HAP-1 (cell line): ENCODE results near the gene DIAPH3.

ENCODE experiments used
- DNase-seq, 2 experiments: peaks; one replicate each; pipeline ENCODE4 v3.0.0-alpha.2; 2016 to 2020; ENCODE audit warnings: low spot score in 2 of 2
- H3K27me3 ChIP-seq: fragments of 250-450 bp; sonication (Bioruptor Pico); 2 replicates; pipeline ENCODE4 v1.5.1; 2020; ENCODE audit warnings: low read depth, mild to moderate bottlenecking, moderate library complexity
- H3K36me3 ChIP-seq: fragments of 250-450 bp; sonication (Bioruptor Pico); replicated peaks from 2 replicates; pipeline ENCODE4 v1.5.1; 2020; ENCODE audit warnings: mild to moderate bottlenecking
- H3K4me1 ChIP-seq: fragments of 250-450 bp; sonication (Bioruptor Pico); 2 replicates; pipeline ENCODE4 v1.5.1; 2020; ENCODE audit warnings: mild to moderate bottlenecking
- H3K4me3 ChIP-seq: fragments of 250-450 bp; sonication (Bioruptor Pico); 2 replicates; pipeline ENCODE4 v1.5.1; 2020; ENCODE audit warnings: mild to moderate bottlenecking, moderate library complexity
- H3K9me3 ChIP-seq: fragments of 250-450 bp; sonication (Bioruptor Pico); 2 replicates; pipeline ENCODE4 v1.5.1; 2020; ENCODE audit warnings: mild to moderate bottlenecking, moderate library complexity
- in situ Hi-C: fragments of 300-500 bp; cut with MboI; formaldehyde crosslinking; loops from 3 replicates; pipeline ENCODE4 v1.14.3; 2020; ENCODE audit warnings: low sequenced_read_pairs, inconsistent platforms, mixed read lengths

The DIAPH3 gene

DNA sequence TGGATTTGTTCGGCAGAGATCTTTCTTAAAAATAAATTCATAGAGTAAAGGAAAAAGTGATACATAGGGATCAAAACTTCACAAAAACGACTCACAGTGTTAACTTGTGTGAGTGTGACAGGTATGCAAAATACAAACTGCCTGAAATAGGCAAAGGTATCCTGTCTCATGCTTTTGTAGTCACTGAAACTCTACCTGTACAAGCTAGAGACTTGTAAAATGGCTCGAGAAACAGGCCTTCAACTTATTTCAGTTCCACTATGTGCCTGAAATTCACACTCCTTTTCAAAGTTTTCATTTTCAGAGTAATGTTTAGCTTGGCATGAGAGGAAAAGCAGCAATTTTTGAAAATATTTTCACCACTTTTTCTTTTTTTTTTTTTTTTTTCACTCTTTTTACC lies 290.4 kb downstream of the DIAPH3 start:
- DNase-seq = no peak
- no peaks in the 10 kb centered on the region for H3K4me1 ChIP-seq
- H3K27me3 ChIP-seq = no peaks in the 10 kb centered on the region
- no peak overlapping the region for H3K4me3 ChIP-seq
- H3K9me3 ChIP-seq = no peaks in the 10 kb centered on the region
- in situ Hi-C loops = no loop called here
- 0 out of 2 replicates have a peak, but pooled peaks cover 6% of the 10 kb centered on the region for H3K36me3 ChIP-seq

DNA sequence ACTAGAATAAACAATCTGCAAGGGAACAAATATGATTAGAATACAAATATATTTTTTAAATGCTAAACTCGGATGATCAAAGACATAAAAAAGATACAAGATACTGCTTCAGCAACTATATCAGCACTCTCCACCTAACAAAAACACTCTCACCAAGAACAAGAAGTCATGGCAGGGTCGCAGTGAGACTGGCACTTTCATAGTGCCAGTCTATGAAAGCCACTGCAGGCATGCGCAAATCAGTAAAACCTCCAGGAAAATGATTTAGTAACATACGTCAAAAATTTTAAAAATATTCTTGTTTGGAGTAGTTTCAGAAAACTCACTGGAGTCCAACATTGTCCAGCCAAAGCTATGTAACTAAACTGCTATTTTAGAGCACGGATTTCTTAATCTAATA lies 295.9 kb downstream of the DIAPH3 start:
- peaks cover 9% of the 10 kb centered on the region for H3K4me1 ChIP-seq
- no peaks in the 10 kb centered on the region for H3K27me3 ChIP-seq
- no peak for DNase-seq
- no peak overlapping the region for H3K4me3 ChIP-seq
- in situ Hi-C loops = no loop called here
- H3K9me3 ChIP-seq = no peaks in the 10 kb centered on the region
- H3K36me3 ChIP-seq = no peaks in the 10 kb centered on the region

DNA sequence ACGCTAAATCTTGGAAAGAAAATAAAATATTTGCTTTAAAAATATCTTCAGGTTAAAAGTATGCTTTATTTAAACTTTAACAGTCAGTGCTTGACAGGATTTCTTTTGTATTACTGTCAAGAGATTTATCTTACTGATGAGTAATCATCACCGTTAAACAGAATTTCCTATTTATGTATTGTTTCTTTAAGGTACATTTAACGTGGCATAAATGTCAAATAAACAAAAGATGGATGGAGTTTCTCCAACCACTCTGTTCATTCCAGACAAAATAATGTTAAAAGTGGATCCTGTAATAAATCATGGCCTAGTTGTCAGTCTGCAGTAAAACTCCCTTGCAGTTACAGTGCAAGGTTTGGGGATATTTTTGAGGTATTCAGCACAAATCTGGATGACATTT lies 298.3 kb downstream of the DIAPH3 start:
- Histone ChIP-seq H3K36me3 (no peaks in the 10 kb centered on the region), H3K9me3 (no peaks in the 10 kb centered on the region), H3K4me3 (no peak overlapping the region), H3K4me1 (peaks cover 9% of the 10 kb centered on the region), H3K27me3 (no peaks in the 10 kb centered on the region)
- peak in 1 of 2 experiments; percentile 26 for DNase-seq
- in situ Hi-C loops = no loop called here

DNA sequence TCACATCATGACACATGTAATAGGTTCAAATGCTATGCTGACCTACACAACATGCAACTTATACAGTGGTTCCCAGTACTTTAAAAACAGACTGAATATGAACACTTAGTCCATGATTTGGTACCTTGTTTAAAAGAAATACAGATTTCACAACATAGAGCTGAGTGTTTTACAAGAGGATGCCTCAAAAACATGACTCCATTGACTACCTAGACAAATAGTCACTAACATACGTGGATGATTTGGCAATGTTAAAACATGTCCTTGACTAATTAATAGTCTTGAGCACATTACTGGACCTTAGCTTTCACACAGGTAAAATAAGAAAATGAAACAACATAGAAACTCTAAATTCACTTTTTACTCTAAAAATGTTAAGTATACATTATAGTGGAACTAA lies 300.1 kb downstream of the DIAPH3 start:
- H3K27me3 ChIP-seq = no peaks in the 10 kb centered on the region
- peaks cover 9% of the 10 kb centered on the region for H3K4me1 ChIP-seq
- H3K36me3 ChIP-seq = no peaks in the 10 kb centered on the region
- no peak overlapping the region for H3K4me3 ChIP-seq
- H3K9me3 ChIP-seq = no peaks in the 10 kb centered on the region
- no peak for DNase-seq
- in situ Hi-C loops = no loop called here

DNA sequence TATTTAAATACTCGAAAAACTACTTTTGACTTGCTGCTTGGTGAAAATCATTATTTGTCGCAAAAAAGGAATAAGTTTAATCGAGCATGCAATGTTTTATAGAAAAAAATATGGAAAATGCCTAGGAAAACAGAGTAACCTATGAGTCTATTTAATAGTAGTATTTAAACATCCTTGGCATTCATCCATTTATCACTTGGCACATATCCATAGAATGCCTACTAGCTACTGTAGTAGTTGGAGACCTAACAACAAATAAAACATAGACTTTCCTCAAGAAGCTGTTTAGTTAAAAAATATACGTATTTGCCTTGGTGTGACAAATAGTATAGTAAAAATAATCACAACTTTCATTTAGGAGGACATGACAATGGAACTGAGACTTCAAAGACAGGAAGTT lies 302.1 kb downstream of the DIAPH3 start:
- peaks cover 9% of the 10 kb centered on the region for H3K4me1 ChIP-seq
- DNase-seq = no peak

DNA sequence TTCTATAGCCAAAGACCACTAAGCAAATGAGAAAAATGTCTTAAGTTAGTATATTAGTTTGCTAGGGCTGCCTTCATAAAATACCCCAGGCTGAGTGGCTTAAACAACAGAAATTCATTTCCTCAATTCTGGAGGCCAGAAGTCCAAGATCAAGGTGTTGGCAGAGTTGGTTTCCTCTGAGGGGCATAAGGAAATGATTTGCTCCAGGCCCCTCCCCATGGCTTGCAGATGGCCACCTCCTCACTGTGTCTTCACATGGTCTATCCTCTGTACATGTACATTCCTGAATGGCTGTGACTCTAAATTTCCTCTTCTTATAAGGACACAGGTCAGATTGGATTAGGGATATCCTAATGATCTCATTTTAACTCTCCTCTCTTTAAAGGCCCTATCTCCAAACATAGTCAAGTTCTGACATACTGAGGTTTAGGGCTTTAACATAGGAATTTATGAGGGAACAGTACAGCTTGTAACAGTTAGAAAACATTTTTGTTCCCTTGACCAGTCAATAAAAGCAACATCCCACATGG lies 307.4 kb downstream of the DIAPH3 start:
- Histone ChIP-seq H3K4me1 (no peaks in the 10 kb centered on the region), H3K27me3 (no peaks in the 10 kb centered on the region), H3K36me3 (no peaks in the 10 kb centered on the region), H3K9me3 (no peaks in the 10 kb centered on the region), H3K4me3 (no peak overlapping the region)
- in situ Hi-C loops = no loop called here
- DNase-seq = no peak

More for the DNA sequence above, 302.1 kb downstream of the DIAPH3 start:
- H3K27me3 ChIP-seq = no peaks in the 10 kb centered on the region
- H3K9me3 ChIP-seq = no peaks in the 10 kb centered on the region
- in situ Hi-C loops = no loop called here
- no peak overlapping the region for H3K4me3 ChIP-seq
- no peaks in the 10 kb centered on the region for H3K36me3 ChIP-seq

DNA sequence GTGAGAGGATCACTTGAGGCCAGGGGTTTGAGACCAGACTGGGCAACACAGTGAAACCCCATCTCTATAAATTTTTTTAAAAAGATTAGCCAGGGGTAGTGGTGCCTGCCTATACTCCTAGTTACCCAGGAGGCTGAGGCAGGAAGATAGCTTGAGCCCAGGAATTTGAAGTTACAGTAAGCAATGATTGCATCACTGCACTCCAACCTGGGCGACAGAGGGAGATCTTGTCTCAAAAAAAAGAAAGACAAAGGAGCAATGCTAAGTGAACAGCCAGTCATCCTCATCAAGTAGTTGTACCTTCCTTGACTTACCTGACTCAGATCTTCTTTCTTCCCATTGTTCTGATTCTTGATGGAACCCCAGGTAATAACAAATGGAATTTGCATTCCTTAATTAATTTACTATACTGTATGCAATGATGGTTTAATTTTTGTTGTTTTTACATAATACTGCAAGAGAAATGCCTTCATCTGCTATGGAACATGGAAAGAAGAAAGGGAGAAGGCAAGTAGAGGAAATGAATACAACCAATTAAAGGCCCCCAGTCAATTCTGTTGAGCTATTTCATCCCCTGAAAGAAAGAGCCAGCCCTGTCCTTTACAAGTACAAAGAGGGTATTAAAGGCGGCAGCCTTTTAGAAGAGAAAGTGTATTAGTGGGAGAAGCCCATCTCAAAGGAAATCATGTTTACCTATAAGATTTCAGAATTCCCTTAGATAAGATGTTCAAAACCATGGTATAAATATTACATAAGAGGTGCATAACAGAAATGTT lies 316.7 kb downstream of the DIAPH3 start:
- H3K4me1 ChIP-seq = peaks cover 10% of the 10 kb centered on the region
- H3K36me3 ChIP-seq = no peaks in the 10 kb centered on the region
- in situ Hi-C loops = no loop called here
- no peaks in the 10 kb centered on the region for H3K9me3 ChIP-seq
- H3K27me3 ChIP-seq = no peaks in the 10 kb centered on the region
- H3K4me3 ChIP-seq = no peak overlapping the region
- peak; percentile 11 to 53 for DNase-seq

DNA sequence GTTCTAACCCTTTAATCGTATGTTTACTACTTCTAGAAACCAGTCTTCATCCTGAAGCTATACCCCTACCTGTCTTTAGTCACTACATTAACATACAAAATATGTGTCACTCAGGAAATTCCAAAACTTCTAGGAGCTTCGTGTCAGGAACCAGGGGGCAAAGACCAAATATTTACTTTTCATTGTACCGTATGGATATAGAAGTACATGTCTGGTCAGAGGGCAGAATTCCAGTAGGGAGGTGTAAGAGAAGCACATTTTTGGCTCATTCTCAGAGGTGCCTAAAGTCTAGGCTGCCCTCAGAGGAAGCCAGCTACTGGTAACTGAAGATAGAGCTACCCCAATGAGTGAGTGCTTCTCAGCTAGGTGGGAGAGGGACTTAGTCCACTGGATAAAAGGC lies 320.7 kb downstream of the DIAPH3 start:
- no peaks in the 10 kb centered on the region for H3K36me3 ChIP-seq
- H3K4me1 ChIP-seq = peaks cover 10% of the 10 kb centered on the region
- no peaks in the 10 kb centered on the region for H3K9me3 ChIP-seq
- no peak for DNase-seq
- no peaks in the 10 kb centered on the region for H3K27me3 ChIP-seq
- in situ Hi-C loops = no loop called here
- H3K4me3 ChIP-seq = no peak overlapping the region

DNA sequence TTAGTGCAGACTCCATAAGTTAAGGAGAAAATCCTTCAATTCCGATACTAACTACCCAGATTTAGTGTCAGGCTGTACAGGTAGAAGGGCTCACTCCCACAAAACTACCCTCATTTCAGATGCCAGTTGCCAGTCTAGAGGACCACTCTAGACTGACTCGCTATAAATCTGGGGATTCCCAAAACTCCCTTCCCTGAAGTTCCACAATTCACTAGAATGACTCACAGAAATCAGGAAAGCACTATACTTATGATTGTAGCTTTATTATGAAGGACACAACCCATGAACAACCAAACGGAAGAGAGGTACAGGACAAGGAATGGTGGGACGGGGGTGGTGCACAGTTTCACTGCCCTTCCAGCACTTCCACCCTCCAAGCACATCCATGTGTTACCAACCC lies 321.2 kb downstream of the DIAPH3 start:
- H3K36me3 ChIP-seq = no peaks in the 10 kb centered on the region
- no peaks in the 10 kb centered on the region for H3K9me3 ChIP-seq
- no peak overlapping the region for H3K4me3 ChIP-seq
- in situ Hi-C loops = no loop called here
- no peaks in the 10 kb centered on the region for H3K27me3 ChIP-seq
- no peak for DNase-seq
- H3K4me1 ChIP-seq = peaks cover 7% of the 10 kb centered on the region

DNA sequence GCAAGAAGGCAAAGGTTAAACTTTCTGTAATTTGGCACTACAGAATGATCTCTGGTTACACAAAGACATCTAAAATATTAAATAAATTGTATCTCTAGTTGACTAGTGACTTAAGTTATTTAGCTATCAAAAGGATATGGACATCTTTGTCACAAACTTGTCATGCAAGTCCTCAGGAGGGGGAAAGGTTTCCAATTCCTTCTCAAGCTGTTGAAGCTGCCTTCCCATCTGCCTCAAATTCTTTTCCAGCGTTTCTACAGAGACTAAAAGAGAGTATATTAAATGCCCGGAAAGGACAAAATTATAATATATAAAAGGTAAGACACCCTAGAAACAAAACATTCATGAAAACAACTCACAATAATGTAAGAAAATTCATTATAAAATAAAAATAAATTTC lies 324.5 kb downstream of the DIAPH3 start:
- H3K36me3 ChIP-seq = no peaks in the 10 kb centered on the region
- H3K27me3 ChIP-seq = no peaks in the 10 kb centered on the region
- no peak overlapping the region for H3K4me3 ChIP-seq
- no peaks in the 10 kb centered on the region for H3K9me3 ChIP-seq
- H3K4me1 ChIP-seq = no peaks in the 10 kb centered on the region
- no peak for DNase-seq
- in situ Hi-C loops = no loop called here

DNA sequence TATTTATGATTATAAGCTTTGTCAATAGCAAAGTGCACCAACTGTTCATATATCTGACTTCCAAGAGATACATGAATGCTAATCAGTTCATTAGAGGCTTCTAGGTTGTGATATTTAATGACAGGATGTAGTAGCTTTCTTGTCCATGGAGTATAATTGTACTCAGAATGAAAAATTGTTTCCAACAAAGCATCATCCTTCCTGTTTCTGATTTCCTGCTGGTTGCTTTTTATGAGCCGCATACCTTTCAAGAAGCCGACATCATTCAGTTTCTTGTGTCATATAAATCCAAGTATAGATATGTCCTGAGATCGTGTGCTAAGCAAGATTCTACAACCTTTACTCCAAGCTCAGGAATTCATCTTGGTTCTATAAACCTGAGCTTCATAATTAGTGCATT lies 326.6 kb downstream of the DIAPH3 start:
- no peak overlapping the region for H3K4me3 ChIP-seq
- in situ Hi-C loops = no loop called here
- no peaks in the 10 kb centered on the region for H3K9me3 ChIP-seq
- H3K27me3 ChIP-seq = no peaks in the 10 kb centered on the region
- no peaks in the 10 kb centered on the region for H3K36me3 ChIP-seq
- no peak for DNase-seq
- H3K4me1 ChIP-seq = peaks cover 2% of the 10 kb centered on the region; the same call in 1 of the 2 replicates

DNA sequence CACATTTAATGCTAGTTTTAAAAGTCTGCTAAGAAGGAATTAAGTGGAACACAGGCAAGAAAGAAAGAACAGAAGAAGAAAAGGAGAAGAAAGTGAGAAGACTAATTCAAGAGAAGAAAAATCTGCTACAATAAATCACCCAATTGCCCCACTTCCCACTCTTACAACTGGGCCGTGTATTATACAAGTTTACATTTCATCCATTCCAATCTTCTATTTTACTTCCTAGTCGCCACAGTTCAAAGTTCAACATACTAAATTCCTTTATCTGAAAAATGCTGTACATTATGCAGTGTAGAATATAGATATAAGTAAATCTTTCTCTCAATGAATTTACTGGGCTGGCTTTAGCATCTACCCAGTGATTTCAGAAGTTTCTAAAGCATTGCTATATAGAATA lies 328.2 kb downstream of the DIAPH3 start:
- in situ Hi-C loops = no loop called here
- Histone ChIP-seq H3K4me1 (peaks cover 4% of the 10 kb centered on the region; the same call in 1 of the 2 replicates), H3K9me3 (no peaks in the 10 kb centered on the region), H3K36me3 (no peaks in the 10 kb centered on the region), H3K4me3 (no peak overlapping the region), H3K27me3 (no peaks in the 10 kb centered on the region)
- DNase-seq = no peak

DNA sequence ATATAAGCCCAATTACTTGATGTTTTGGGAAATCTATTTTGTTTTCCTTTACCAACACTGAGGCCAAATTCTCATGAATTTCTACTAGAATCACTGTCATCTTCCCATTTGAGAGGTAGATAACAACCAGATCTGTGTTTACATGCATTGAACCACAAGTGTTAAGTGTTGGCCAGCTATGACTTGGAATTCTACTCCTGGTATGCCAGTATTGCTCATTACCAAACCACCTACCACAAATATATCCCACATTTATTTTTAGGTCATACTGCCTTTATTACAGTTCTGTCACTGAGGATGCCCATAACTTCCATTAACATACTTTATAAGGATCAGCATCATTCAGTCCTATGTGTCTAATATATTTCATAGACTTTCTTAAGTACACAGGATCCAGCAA lies 328.9 kb downstream of the DIAPH3 start:
- H3K9me3 ChIP-seq = no peaks in the 10 kb centered on the region
- no peaks in the 10 kb centered on the region for H3K36me3 ChIP-seq
- H3K27me3 ChIP-seq = no peaks in the 10 kb centered on the region
- in situ Hi-C loops = no loop called here
- peaks cover 4% of the 10 kb centered on the region; the same call in 1 of the 2 replicates for H3K4me1 ChIP-seq
- no peak overlapping the region for H3K4me3 ChIP-seq
- no peak for DNase-seq

DNA sequence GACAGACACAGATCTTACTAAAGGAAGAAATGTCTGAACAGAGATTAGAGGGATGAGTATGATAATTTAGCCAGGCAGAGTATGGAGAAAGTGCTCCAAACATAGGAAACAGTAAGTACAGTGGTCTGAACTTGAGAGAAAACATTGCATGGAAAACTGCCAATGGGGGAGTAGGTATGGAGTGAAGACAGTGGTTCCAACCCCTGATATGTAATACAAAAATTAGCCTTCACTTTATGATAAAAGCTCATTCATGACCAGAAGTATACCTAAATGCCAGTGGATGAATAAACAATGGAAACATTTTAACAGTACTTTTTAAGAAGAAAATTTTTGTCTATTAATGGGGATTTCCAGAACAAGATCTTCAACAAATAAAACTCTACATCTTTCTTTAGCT lies 334.0 kb downstream of the DIAPH3 start:
- in situ Hi-C loops = no loop called here
- no peak for DNase-seq
- Histone ChIP-seq H3K36me3 (no peaks in the 10 kb centered on the region), H3K4me3 (no peak overlapping the region), H3K27me3 (no peaks in the 10 kb centered on the region), H3K9me3 (no peaks in the 10 kb centered on the region), H3K4me1 (peaks cover 4% of the 10 kb centered on the region; the same call in 1 of the 2 replicates)
